Right atrium auricular region (tissue), 2 donors: Measurements from ENCODE around the gene EIF5. TPM values are rescaled to one million over a fixed set of nuclear protein-coding genes. Genes with fewer than 3 reads are reported as not detected.
A peak's percentile ranks its signal among the peaks of the same experiment; 100 is the strongest.

Experiments used
- DNase-seq: peaks from one replicate; pipeline ENCODE4 v3.0.0-alpha.2; 2019; ENCODE audit warnings: low spot score
- H3K27ac ChIP-seq, 2 donors: fragments of 200-600 bp; sonication (generic); 1 replicate in 1 of 2; 2 replicates in 1 of 2; pipeline ENCODE4 v1.5.1; 2016 to 2019
- H3K27me3 ChIP-seq, 2 donors: fragments of 200-600 bp; sonication (generic); one replicate each; pipeline versions ENCODE4 v1.5.1 to v1.6.0; 2017 to 2019
- H3K36me3 ChIP-seq: fragments of 200-600 bp; sonication (generic); one replicate; pipeline ENCODE4 v1.5.1; 2016
- H3K4me1 ChIP-seq, 2 donors: fragments of 200-600 bp; sonication (generic); one replicate each; pipeline versions ENCODE4 v1.5.1 to v1.6.0; 2017 to 2019
- H3K4me3 ChIP-seq, 2 donors: fragments of 200-600 bp; sonication (generic); 1 replicate in 1 of 2; 2 replicates in 1 of 2; pipeline ENCODE4 v1.5.1; 2017 to 2019; ENCODE audit warnings: mild to moderate bottlenecking in 1 of 2, moderate library complexity in 1 of 2
- H3K9me3 ChIP-seq, 2 donors: fragments of 200-600 bp; sonication (generic); one replicate each; pipeline ENCODE4 v1.5.1; 2019
- total RNA-seq, 2 donors: library from RNA; depleted of rRNA; stranded (reverse); fragments of >200 nt; gene quantifications; one replicate each; pipeline ENCODE4 v1.1.0, GENCODE V29; 2016
- TF ChIP-seq, protein P1 (sequence below), 2 donors: fragments of 200-600 bp; sonication (generic); IDR thresholded peaks; one replicate each; pipeline ENCODE4 v1.5.1; 2019; ENCODE audit warnings: antibody characterized with exemption in 2 of 2

The EIF5 gene
- total RNA-seq: 100 to 1,000 TPM; 175 to 205 TPM

DNA sequence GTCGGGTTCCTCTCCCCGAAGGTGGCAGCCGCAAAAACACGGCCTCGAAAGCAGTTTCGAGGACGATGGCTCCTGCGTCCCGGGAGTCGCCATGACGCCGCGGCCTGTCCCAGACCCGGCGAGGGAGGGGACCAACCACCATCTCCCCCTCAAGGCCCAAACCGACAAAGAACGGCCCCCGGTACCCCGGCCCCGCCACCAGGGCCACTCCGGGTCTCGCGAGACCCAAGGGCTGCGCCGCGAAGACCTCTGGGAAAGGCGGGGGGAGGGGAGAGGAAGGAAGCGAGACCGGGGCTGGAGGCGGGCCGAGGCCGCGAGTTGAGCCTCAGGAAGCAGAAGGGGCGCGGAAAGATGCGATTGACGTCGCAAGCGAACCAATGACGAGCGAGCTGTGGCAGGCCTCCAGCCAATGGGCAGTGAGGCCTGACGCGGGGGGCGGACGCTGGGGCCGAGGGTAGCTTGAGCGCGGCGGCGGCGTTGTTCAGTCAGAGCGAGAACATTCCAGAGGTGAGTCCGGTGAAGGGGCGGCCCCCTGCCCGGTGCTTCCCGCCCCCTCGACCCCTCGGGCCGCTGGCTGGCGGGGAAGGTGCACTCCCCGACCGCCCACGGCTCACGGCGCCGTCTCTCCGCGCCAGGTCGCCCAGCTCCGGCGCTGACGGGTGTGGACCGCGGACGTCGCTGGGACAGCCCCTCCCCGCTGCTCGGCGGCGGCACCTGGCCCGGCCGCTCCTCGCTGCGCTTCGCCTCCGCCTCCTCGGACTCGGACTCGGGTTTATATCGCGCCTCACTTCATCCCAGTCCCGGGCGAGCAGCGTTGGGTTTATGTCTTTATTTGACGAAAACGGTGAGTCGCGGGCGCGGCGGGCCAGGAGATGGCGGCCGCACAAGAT lies at the start of gene EIF5:
TSS of gene EIF5 (plus strand) at position 484 of the 890 bp plus-strand sequence. CDS start 1,624 bp downstream, outside the sequence.
- Histone ChIP-seq H3K27me3 (no peaks in the 10 kb centered on the region), H3K9me3 (no peaks in the 10 kb centered on the region), H3K36me3 (peaks cover 43% of the 10 kb centered on the region), H3K27ac (peak within 1 kb of the TSS; percentile 100), H3K4me1 (peaks cover 0 to 35% of the 10 kb centered on the region in 2 donors), H3K4me3 (peak within 1 kb of the TSS; percentile 94 to 99)
- DNase-seq: peak; percentile 99
- TF ChIP-seq, protein P1, sequence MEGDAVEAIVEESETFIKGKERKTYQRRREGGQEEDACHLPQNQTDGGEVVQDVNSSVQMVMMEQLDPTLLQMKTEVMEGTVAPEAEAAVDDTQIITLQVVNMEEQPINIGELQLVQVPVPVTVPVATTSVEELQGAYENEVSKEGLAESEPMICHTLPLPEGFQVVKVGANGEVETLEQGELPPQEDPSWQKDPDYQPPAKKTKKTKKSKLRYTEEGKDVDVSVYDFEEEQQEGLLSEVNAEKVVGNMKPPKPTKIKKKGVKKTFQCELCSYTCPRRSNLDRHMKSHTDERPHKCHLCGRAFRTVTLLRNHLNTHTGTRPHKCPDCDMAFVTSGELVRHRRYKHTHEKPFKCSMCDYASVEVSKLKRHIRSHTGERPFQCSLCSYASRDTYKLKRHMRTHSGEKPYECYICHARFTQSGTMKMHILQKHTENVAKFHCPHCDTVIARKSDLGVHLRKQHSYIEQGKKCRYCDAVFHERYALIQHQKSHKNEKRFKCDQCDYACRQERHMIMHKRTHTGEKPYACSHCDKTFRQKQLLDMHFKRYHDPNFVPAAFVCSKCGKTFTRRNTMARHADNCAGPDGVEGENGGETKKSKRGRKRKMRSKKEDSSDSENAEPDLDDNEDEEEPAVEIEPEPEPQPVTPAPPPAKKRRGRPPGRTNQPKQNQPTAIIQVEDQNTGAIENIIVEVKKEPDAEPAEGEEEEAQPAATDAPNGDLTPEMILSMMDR (IDR thresholded peaks at IDR 0.05): no peak

DNA sequence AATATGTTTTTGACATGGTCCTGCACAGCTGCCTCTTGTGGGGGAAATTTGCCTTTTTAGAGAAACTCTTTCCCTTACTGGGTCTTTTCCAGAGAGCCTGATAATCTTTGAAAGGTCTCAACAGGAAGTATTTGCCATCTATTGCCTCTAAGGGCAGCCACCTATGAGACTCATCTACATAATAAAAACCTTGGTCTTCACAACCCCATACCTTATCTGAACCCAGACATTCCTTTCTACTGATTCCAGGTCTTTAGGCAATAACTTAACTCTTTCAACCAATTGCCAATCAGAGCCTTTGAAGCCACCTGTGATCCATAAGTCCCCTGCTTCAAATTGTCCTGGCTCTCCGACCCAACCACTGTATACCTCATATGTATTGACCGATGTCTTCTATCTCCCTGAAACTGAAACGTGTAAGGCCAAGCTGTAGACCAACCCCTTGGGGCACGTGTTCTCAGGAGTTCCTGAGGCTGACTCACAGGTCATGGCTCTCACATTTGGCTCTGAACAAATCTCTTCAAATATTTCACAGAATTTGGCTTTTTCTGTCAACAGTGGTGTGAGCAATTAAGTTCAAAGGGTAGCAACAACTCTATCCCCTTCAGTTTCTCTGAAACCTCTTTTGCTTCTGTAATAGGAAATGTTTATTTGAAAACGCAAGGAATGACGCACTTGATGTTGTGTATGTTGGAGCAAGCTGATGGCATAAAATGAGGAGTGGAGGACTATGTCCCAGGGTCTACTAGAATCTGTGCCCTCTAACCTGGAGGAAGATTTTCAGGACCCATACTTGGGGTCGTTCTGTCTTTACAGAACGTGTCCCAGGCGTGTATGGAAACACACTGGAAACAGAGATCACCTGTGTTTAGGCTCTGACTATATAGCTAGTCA lies 49.2 kb upstream of the EIF5 start:
- Histone ChIP-seq H3K36me3 (no peaks in the 10 kb centered on the region), H3K27me3 (peaks cover 0 to 3% of the 10 kb centered on the region in 2 donors), H3K27ac (no peak overlapping the region), H3K4me3 (no peak overlapping the region), H3K9me3 (no peaks in the 10 kb centered on the region), H3K4me1 (no peaks in the 10 kb centered on the region)
- peak; percentile 5 for DNase-seq
- TF ChIP-seq, protein P1 (IDR thresholded peaks at IDR 0.05): no peak

DNA sequence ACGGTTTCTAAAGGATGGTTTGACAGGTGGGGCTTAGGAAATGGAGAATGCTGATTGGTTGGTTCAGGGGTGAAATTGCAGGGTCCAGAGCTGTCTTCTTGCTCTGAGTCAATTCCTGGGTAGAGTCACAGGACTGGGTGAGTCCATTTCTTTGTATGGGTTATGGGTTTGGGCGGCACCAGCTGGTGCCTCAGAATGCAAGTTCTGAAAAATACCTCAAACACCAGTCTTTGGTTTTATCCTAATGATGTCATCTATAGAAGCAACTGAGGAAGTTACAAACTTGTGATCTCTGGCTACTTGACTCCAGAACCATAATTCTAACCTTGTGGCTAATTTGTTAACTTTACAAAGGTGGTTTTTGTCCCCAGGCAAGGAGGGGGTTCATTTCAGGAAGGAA lies 47.6 kb upstream of the EIF5 start:
- Histone ChIP-seq H3K4me1 (no peaks in the 10 kb centered on the region), H3K27me3 (peaks cover 0 to 3% of the 10 kb centered on the region in 2 donors), H3K36me3 (no peaks in the 10 kb centered on the region), H3K27ac (no peak overlapping the region), H3K9me3 (no peaks in the 10 kb centered on the region), H3K4me3 (no peak overlapping the region)
- DNase-seq: peak; percentile 7
- TF ChIP-seq, protein P1 (IDR thresholded peaks at IDR 0.05): no peak

DNA sequence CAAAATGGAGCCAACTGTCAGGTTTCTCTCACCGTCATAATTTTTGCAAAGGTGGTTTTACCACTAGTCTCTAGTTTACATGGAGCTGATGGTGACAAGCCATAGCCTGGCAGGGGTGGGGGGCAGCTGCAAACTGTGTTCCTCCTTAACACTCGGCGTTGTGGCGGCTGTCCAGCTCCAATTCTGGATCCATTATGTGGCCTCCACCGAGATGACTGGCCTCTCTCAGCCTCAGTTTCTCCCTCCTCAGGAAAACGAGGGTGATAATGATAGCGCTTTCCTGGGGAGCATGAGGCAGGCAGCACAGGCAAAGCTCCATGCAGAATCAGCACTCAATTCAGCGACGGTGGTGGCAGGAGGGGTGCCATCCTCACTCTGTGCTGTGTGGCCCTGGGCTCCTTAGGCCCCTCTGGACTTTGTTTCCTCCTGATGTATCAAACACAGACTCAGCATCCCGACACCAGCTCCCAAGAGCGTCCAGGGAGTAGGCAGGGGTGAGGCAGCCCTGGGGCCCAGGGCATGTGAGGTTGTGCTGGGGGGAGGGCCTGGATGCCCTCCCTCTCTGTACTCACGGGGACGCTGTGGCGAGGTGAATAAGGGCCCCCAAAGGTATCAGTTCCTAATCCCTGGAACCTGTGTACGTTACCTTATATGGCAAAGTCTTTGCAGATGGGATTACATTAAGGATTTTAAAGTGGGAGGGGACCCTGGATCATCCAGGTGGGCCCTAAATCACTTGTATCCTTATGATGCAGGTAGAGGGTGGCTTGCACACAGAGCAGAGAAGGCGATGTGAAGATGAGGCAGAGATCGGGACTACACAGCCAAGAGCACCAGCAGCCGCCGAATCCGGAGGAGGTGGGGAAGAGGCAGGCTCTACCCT lies 46.8 kb upstream of the EIF5 start:
- Histone ChIP-seq H3K4me1 (no peaks in the 10 kb centered on the region), H3K36me3 (no peaks in the 10 kb centered on the region), H3K4me3 (no peak overlapping the region), H3K9me3 (no peaks in the 10 kb centered on the region), H3K27me3 (peaks cover 0 to 3% of the 10 kb centered on the region in 2 donors), H3K27ac (no peak overlapping the region)
- peak; percentile 26 for DNase-seq
- TF ChIP-seq, protein P1 (IDR thresholded peaks at IDR 0.05): no peak
